ENCODE data around the gene ITGAL.
"Not testable (repeated sequence)": the region's sequence is repeated elsewhere in the genome, so short reads cannot be mapped to it uniquely, and the experiment has no call there.

ITGAL gene

GRCh38 chr16:30539000-30539964 is 66.7 kb downstream of the ITGAL start:
- Mint-ChIP-seq H3K36me3 (ENCODE audit: insufficient read depth) (peaks cover 17% of the 10 kb centered on the region), H3K4me1 (ENCODE audit: low read depth in 2 of 2) (peaks cover 12 to 19% of the 10 kb centered on the region in 2 donors), H3K4me3 (no peak overlapping the region), H3K27ac (peak overlapping the region in 1 of 2 donors; percentile 17), H3K27me3 (no peaks in the 10 kb centered on the region), H3K9me3 (no peaks in the 10 kb centered on the region)
- DNase-seq = no peak
- no peak for ATAC-seq (replicated peaks)

GRCh38 chr16:30539986-30540526 is 67.5 kb downstream of the ITGAL start:
- H3K27ac Mint-ChIP-seq; H3K9me3 Mint-ChIP-seq; ATAC-seq (replicated peaks); DNase-seq; H3K4me3 Mint-ChIP-seq; H3K27me3 Mint-ChIP-seq; H3K36me3 Mint-ChIP-seq (ENCODE audit: insufficient read depth): not testable (repeated sequence)
- peaks cover 9 to 15% of the 10 kb centered on the region in 2 donors for H3K4me1 Mint-ChIP-seq (ENCODE audit: low read depth in 2 of 2)

GRCh38 chr16:30540916-30541464 is 68.4 kb downstream of the ITGAL start:
- not testable (repeated sequence) for H3K4me3 Mint-ChIP-seq; H3K36me3 Mint-ChIP-seq (ENCODE audit: insufficient read depth); H3K27ac Mint-ChIP-seq; H3K4me1 Mint-ChIP-seq (ENCODE audit: low read depth in 2 of 2); DNase-seq; H3K27me3 Mint-ChIP-seq; ATAC-seq (replicated peaks); H3K9me3 Mint-ChIP-seq

- DNase-seq = no peak
Observed at GRCh38 chr16:30541502-30542329, 69.2 kb downstream of the ITGAL start.

GRCh38 chr16:30543067-30543466 is 70.5 kb downstream of the ITGAL start:
- H3K27me3 Mint-ChIP-seq = no peaks in the 10 kb centered on the region
- H3K36me3 Mint-ChIP-seq (ENCODE audit: insufficient read depth) = peaks cover 6% of the 10 kb centered on the region
- H3K9me3 Mint-ChIP-seq = no peaks in the 10 kb centered on the region
- no peak overlapping the region for H3K4me3 Mint-ChIP-seq
- no peak for DNase-seq
- no peak for ATAC-seq (replicated peaks)
- no peak overlapping the region for H3K27ac Mint-ChIP-seq
- H3K4me1 Mint-ChIP-seq (ENCODE audit: low read depth in 2 of 2) = peaks cover 8 to 10% of the 10 kb centered on the region in 2 donors

More at GRCh38 chr16:30541502-30542329, 69.2 kb downstream of the ITGAL start:
- H3K4me1 Mint-ChIP-seq (ENCODE audit: low read depth in 2 of 2) = peaks cover 6% of the 10 kb centered on the region in 2 donors
- H3K4me3 Mint-ChIP-seq = no peak overlapping the region
- no peak for ATAC-seq (replicated peaks)
- H3K27ac Mint-ChIP-seq = no peak overlapping the region
- no peaks in the 10 kb centered on the region for H3K27me3 Mint-ChIP-seq
- H3K9me3 Mint-ChIP-seq = no peaks in the 10 kb centered on the region
- H3K36me3 Mint-ChIP-seq (ENCODE audit: insufficient read depth) = peaks cover 7% of the 10 kb centered on the region

GRCh38 chr16:30546115-30546514 is 73.6 kb downstream of the ITGAL start:
- peaks cover 13 to 14% of the 10 kb centered on the region in 2 donors for H3K4me1 Mint-ChIP-seq (ENCODE audit: low read depth in 2 of 2)
- DNase-seq (no peak), ATAC-seq (replicated peaks) (no peak)
- peaks cover 2% of the 10 kb centered on the region for H3K36me3 Mint-ChIP-seq (ENCODE audit: insufficient read depth)
- no peaks in the 10 kb centered on the region for H3K9me3 Mint-ChIP-seq
- no peak overlapping the region for H3K27ac Mint-ChIP-seq
- no peaks in the 10 kb centered on the region for H3K27me3 Mint-ChIP-seq
- H3K4me3 Mint-ChIP-seq = no peak overlapping the region

GRCh38 chr16:30548416-30549253 is 76.1 kb downstream of the ITGAL start:
- DNase-seq = no peak
- Mint-ChIP-seq H3K27ac (peak overlapping the region; percentile 19 to 44), H3K4me3 (no peak overlapping the region)

GRCh38 chr16:30551781-30552180 is 79.2 kb downstream of the ITGAL start:
- H3K4me3 Mint-ChIP-seq = peak overlapping the region; percentile 68 to 74
- H3K36me3 Mint-ChIP-seq (ENCODE audit: insufficient read depth) = peaks cover 25% of the 10 kb centered on the region

More at GRCh38 chr16:30548416-30549253, 76.1 kb downstream of the ITGAL start:
- Mint-ChIP-seq H3K9me3 (no peaks in the 10 kb centered on the region), H3K4me1 (ENCODE audit: low read depth in 2 of 2) (peaks cover 35 to 38% of the 10 kb centered on the region in 2 donors), H3K27me3 (no peaks in the 10 kb centered on the region), H3K36me3 (ENCODE audit: insufficient read depth) (peaks cover 3% of the 10 kb centered on the region)
- no peak for ATAC-seq (replicated peaks)

GRCh38 chr16:30552956-30553355 is 80.4 kb downstream of the ITGAL start:
- H3K27me3 Mint-ChIP-seq = no peaks in the 10 kb centered on the region

More at GRCh38 chr16:30551781-30552180, 79.2 kb downstream of the ITGAL start:
- Mint-ChIP-seq H3K27ac (peak overlapping the region; percentile 84 to 94), H3K9me3 (no peaks in the 10 kb centered on the region), H3K27me3 (no peaks in the 10 kb centered on the region), H3K4me1 (ENCODE audit: low read depth in 2 of 2) (peaks cover 40 to 43% of the 10 kb centered on the region in 2 donors)
- ATAC-seq (replicated peaks) (peak; percentile 93), DNase-seq (peak; percentile 65 to 70 (median 69))

GRCh38 chr16:30553393-30553899 is 80.9 kb downstream of the ITGAL start:
- no peak for ATAC-seq (replicated peaks)
- Mint-ChIP-seq H3K9me3 (no peaks in the 10 kb centered on the region), H3K4me1 (ENCODE audit: low read depth in 2 of 2) (peaks cover 40 to 41% of the 10 kb centered on the region in 2 donors), H3K27me3 (no peaks in the 10 kb centered on the region), H3K27ac (peak overlapping the region; percentile 19 to 94), H3K4me3 (peak overlapping the region; percentile 3 to 12), H3K36me3 (ENCODE audit: insufficient read depth) (peaks cover 38% of the 10 kb centered on the region)
- DNase-seq = no peak

More at GRCh38 chr16:30552956-30553355, 80.4 kb downstream of the ITGAL start:
- H3K4me3 Mint-ChIP-seq = peak overlapping the region; percentile 68 to 74
- DNase-seq (no peak), ATAC-seq (replicated peaks) (no peak)
- peak overlapping the region; percentile 84 to 94 for H3K27ac Mint-ChIP-seq
- peaks cover 40% of the 10 kb centered on the region in 2 donors for H3K4me1 Mint-ChIP-seq (ENCODE audit: low read depth in 2 of 2)
- no peaks in the 10 kb centered on the region for H3K9me3 Mint-ChIP-seq
- H3K36me3 Mint-ChIP-seq (ENCODE audit: insufficient read depth) = peaks cover 33% of the 10 kb centered on the region

- no peaks in the 10 kb centered on the region for H3K9me3 Mint-ChIP-seq
- DNase-seq = no peak
- peaks cover 42% of the 10 kb centered on the region for H3K36me3 Mint-ChIP-seq (ENCODE audit: insufficient read depth)
- H3K27ac Mint-ChIP-seq = peak overlapping the region; percentile 19 to 89
- H3K4me1 Mint-ChIP-seq (ENCODE audit: low read depth in 2 of 2) = peaks cover 43 to 46% of the 10 kb centered on the region in 2 donors
- H3K4me3 Mint-ChIP-seq = no peak overlapping the region
- no peaks in the 10 kb centered on the region for H3K27me3 Mint-ChIP-seq
- ATAC-seq (replicated peaks) = no peak
Observed at GRCh38 chr16:30554557-30555314, 82.2 kb downstream of the ITGAL start.
